ENCODE data around the gene CEACAM3.

CEACAM3 gene

DNA sequence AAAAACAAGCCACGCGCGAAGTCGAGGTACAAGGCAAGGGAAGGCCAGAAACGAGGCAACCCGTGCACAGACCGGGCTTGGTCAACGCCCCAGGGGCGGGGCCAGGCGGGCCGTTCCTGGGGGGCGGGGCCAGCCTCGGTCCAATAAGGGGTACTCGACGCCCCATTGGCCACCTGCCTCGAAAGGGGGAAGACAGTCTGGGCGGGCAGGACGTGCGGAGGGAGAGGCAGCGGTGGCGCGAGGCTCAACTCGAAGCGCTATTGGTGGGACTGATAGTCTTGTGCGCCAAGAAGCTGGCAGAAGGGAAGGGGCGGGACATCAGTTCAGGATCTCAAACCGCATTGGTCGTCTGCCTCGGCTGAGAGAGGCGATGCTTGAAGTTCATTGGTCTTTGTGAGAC lies 48.2 kb downstream of the CEACAM3 start, which contains the start of gene LYPD4:
TSS of gene LYPD4 (minus strand) at position 83 of the 400 bp plus-strand sequence. CDS start 5,398 bp downstream, outside the sequence.
- DNase-seq (ENCODE audit: low spot score) = no peak

DNA sequence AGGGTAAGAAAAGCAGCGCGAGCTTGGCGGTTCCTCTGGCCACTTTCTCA lies 48.4 kb downstream of the CEACAM3 start, which contains the start of gene DMRTC2:
TSS of gene DMRTC2 (plus strand) at position 42 of the 50 bp plus-strand sequence. CDS start 2,387 bp downstream, outside the sequence.
- no peak for DNase-seq (ENCODE audit: low spot score)

DNA sequence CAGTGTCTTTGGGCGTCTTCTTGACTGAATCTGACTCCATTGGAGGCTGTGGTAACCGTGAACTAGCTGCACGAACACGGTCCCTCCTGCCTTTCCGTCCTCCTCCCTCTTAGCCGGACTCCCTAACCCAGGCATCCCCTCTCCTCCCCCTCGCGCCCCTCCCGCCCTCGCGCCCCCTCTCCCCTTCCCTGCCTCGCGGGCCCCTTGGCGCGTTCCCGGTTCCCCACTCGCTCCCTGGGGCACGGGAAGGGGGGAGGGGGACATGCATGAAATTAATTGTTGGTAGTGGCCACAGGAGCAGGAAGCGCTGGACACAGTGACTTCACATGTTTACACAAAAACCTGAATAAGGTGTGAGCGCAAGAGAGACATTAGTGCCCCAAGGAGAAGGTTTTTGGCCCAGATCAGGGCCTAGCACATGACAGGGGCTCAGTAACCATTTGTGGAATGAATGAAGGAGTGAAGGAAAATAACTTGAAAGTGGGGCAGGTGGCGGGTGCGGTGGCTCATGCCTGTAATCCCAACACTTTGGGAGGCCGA lies 48.7 kb downstream of the CEACAM3 start:
- no peak for DNase-seq (ENCODE audit: low spot score)

DNA sequence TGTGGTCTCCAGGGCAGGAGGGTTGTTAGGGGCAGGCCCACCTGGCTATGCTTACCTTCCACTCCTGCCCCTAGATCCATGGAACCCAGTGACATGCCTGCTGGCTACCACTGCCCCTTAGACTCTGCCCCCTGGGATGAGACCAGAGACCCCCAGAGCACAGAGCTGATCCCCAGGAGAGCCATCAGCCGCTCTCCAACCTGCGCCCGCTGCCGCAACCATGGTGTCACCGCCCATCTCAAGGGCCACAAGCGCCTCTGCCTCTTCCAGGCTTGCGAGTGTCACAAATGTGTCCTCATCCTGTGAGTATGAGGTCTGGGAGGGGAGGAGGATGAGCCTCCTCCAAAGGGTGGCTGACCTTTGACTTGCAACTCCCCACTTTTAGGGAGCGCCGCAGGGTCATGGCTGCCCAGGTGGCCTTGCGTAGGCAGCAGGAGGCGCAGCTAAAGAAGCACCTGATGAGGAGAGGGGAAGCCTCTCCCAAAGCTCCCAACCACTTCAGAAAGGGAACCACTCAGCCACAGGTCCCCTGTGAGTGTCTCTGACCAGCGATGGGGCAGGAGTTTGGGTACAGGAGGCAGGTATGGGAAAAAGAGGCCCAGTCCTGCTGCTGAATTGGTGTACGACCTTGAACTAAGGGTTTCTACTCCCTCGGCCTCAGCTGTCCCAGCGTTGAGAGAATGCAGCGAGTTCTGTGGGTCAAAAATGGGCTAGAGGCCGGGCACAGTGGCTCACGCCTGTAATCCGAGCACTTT lies 51.1 kb downstream of the CEACAM3 start:
- DNase-seq (ENCODE audit: low spot score) = no peak

DNA sequence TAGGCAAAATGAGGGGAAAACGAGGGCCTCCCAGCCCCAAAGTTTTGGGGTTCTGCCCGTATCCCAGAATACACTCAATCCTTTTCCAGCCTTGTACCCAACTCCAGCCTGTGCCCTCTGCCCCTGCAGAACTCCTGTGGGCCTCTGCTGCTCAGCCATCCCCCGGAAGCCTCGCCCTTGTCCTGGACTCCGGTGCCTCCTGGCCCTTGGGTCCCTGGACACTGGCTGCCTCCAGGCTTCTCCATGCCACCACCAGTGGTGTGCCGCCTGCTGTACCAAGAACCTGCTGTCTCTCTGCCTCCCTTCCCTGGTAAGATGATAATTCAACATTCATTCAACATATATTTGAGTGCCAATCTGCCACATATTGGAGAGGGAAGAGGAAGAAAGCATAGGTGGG lies 52.3 kb downstream of the CEACAM3 start:
- DNase-seq (ENCODE audit: low spot score) = no peak

DNA sequence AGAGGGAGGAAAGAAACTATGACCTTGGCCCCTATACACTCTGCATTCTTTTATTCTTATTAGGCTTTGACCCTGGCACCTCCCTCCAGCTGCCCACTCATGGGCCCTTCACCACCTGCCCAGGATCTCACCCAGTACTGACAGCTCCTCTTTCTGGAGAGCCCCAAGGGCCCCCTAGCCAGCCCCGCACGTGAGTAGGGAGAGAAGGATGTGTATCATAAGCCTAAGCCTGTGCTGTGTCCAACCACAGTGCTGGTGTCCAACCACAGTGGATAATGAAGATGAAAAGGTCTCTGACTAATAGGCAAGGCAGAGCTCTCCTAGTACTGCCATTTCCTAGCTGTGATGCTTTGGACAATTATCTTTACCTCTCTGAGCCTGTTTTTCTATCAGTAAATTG lies 52.7 kb downstream of the CEACAM3 start:
- no peak for DNase-seq (ENCODE audit: low spot score)

GRCh38 chr19:41850381-41850780 lies 54.0 kb downstream of the CEACAM3 start:
- DNase-seq (ENCODE audit: low spot score) = no peak

DNA sequence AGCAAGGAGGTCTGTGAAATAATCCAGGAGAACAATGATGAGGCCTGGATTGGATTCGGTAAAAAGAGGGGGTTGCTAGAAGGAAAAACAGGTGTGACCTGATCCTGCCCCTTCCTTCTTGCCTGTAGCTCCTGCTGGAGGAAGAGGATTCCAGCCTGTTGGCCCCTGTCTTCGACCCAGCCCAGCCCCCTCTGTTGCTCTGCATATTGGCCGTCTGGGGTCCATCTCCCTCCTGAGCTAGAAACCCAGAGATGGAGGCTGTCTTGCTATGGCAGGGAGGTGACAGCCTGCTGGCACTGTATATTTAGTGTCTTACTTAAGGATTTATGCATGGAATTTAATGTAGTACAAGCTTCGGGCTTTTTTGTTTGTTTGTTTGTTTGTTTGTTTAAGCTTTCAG lies 55.1 kb downstream of the CEACAM3 start:
- DNase-seq (ENCODE audit: low spot score) = no peak

DNA sequence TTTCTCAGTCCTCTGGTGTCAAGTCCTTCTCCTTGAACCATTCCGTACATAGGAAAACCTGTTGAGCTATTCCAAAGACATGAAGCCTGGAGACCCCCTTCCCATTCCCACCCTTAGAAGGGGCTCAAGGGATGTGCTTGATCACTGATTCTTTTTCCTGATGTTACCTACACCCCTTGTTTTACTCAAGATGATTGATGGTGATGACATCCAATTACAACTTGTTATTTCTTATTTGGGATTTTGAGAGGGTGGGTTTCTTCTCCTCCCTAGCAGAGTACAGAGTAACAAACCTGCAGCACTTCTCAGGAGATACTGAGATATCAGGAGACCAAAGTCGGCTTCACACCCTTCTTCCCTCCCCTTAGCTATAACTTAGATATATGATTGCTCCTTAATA lies 57.0 kb downstream of the CEACAM3 start:
- DNase-seq (ENCODE audit: low spot score) = no peak

GRCh38 chr19:41853768-41854167 lies 57.4 kb downstream of the CEACAM3 start:
- DNase-seq (ENCODE audit: low spot score) = no peak

- DNase-seq (ENCODE audit: low spot score) = no peak
Observed at GRCh38 chr19:41859213-41859617, 62.8 kb downstream of the CEACAM3 start.

- DNase-seq (ENCODE audit: low spot score) = peak; percentile 98
Observed at GRCh38 chr19:41859618-41860418, 63.4 kb downstream of the CEACAM3 start, which contains the start of gene RPS19. RPS19 (plus strand) TSS chr19:41860255; CDS start chr19:41860775, 520 bp downstream.

DNA sequence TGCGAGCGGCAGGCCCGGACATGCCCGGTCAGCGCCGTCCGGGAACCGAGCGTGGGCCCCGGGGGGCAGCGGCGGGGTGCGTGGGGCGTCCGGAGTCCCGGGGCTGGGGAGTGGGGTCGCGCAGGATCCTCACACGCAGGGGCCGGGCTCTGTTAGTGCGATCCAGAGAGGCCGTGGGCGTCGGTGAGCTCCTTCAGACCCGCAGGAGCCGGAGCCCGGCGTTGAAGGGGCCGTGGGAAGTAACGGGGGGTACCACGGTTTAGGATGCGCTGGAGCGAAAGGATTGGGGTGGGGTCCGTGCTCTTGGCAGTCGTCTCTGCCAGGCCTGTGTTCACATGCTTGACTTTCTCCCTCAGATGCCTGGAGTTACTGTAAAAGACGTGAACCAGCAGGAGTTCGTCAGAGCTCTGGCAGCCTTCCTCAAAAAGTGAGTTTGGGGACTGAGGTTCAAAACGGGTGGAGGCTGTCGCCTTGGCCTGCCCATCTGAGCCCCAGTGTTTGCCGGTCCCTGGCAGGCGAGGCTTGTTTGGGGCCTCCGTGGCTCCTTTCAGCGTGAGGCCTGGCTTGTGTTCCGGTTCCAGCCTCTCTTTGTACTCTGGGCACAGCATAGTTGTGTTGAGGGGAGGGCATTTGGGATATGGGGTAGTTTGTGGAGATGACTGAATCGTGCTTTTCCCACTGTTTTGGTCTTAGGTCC lies 64.2 kb downstream of the CEACAM3 start:
- DNase-seq (ENCODE audit: low spot score) = no peak
